ENCODE data around the gene RFNG. TPM values are rescaled to one million over a fixed set of nuclear protein-coding genes. Genes with fewer than 3 reads are reported as not detected.

The RFNG gene
- total and polyA plus RNA-seq, 2 donors (not counting 1 experiment from before 2014, with no cell fraction given) = 30.1 to 44.5 TPM

DNA sequence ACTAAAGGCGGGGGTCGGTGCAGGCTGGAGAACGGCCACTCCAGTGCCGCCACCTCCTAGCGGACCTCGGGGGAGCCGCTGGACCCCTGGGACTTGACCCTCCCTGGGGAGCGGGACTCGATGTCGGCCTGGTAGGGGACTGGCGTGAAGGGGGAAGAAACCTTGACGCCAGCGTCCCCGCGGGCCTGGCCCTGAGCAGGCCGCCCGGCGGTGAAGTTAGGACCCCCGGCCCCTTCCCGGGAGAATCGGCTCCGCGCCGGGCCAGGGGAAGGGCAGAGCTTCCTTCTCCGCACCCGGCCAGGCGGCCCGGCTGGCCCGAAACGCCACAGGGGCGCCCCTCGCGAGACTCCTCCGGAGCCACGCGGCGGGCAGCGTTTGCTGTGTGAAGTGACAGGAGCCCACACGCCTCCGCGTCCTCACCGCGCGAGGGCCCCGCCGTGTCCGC lies 13.6 kb upstream of the RFNG start:
- peak overlapping the region; percentile 85 for H3K4me2 ChIP-seq (replicated peaks; ENCODE audit: low read depth, low read length, poor library complexity, severe bottlenecking)
- H3K79me2 ChIP-seq (ENCODE audit: control insufficient read depth, insufficient read depth, low read length) = peaks cover 12% of the 10 kb centered on the region
- H2AFZ ChIP-seq (ENCODE audit: insufficient read depth, low read depth, low read length, poor library complexity, severe bottlenecking) = peak overlapping the region; percentile 100
- peak overlapping the region; percentile 53 for H3K27ac Mint-ChIP-seq
- ATAC-seq (ENCODE audit: low read depth) = peak; percentile 51
- H3K4me1 ChIP-seq (ENCODE audit: control insufficient read depth in 2 of 2, insufficient read depth in 2 of 2, low read length in 2 of 2) = peaks cover 16 to 26% of the 10 kb centered on the region in 2 donors
- H3K27ac ChIP-seq (ENCODE audit: low read length in 2 of 2) = peak overlapping the region in 1 of 2 donors; percentile 73
- no peaks in the 10 kb centered on the region for H3K9me3 Mint-ChIP-seq (ENCODE audit: insufficient read depth)
- H3K27me3 Mint-ChIP-seq = no peaks in the 10 kb centered on the region
- intact Hi-C loops (cut with micrococcal nuclease) = loop anchor here (1.0 kb wide), 1 partner anchor 33 kb away; the partner anchor contains the start of gene FASN
- H3K36me3 ChIP-seq (replicated peaks in 1 of 2; ENCODE audit: control extremely low read depth in 1 of 2, control insufficient read depth in 1 of 2, extremely low read depth in 1 of 2, insufficient read depth in 2 of 2, low read length in 1 of 2) = peaks cover 0 to 15% of the 10 kb centered on the region in 2 experiments
- no peak for TF ChIP-seq EZH2 (IDR thresholded peaks at IDR 0.05; ENCODE audit: borderline replicate concordance, insufficient read depth, low read depth, low read length, poor library complexity, severe bottlenecking)
- TF ChIP-seq, protein P1, sequence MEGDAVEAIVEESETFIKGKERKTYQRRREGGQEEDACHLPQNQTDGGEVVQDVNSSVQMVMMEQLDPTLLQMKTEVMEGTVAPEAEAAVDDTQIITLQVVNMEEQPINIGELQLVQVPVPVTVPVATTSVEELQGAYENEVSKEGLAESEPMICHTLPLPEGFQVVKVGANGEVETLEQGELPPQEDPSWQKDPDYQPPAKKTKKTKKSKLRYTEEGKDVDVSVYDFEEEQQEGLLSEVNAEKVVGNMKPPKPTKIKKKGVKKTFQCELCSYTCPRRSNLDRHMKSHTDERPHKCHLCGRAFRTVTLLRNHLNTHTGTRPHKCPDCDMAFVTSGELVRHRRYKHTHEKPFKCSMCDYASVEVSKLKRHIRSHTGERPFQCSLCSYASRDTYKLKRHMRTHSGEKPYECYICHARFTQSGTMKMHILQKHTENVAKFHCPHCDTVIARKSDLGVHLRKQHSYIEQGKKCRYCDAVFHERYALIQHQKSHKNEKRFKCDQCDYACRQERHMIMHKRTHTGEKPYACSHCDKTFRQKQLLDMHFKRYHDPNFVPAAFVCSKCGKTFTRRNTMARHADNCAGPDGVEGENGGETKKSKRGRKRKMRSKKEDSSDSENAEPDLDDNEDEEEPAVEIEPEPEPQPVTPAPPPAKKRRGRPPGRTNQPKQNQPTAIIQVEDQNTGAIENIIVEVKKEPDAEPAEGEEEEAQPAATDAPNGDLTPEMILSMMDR (IDR thresholded peaks at IDR 0.05) = no peak
- H3K9me3 ChIP-seq (ENCODE audit: control extremely low read depth in 1 of 3, control insufficient read depth in 2 of 3, insufficient read depth in 1 of 3, low read length in 2 of 3) = no peaks in the 10 kb centered on the region
- CTCF ChIA-PET = interaction anchor here (1.0 to 1.3 kb wide), 3 partner anchors 10 to 41 kb away, joined by 3 to 4 read pairs (median 3); partner anchors contain the start of gene DCXR
- POLR2A ChIA-PET = interaction anchor here (0.6 to 1.4 kb wide), 4 partner anchors 15 to 86 kb away, joined by 3 to 4 read pairs (median 4); partner anchors contain the start of gene DCXR
- H3K9ac ChIP-seq (ENCODE audit: low read length) = peak overlapping the region; percentile 75
- no peaks in the 10 kb centered on the region for H3K27me3 ChIP-seq (replicated peaks in 1 of 4; ENCODE audit: control extremely low read depth in 1 of 4, control insufficient read depth in 3 of 4, insufficient read depth in 4 of 4, low read length in 3 of 4)
- H3K4me3 ChIP-seq (ENCODE audit: control extremely low read depth in 1 of 5, extremely low read depth in 1 of 5, insufficient read depth in 1 of 5, low read depth in 2 of 5, low read length in 4 of 5) = peak overlapping the region; percentile 18 to 76 (median 64)
- no peak for DNase-seq
- peaks cover 15% of the 10 kb centered on the region for H3K4me1 Mint-ChIP-seq
- H3K4me3 Mint-ChIP-seq = peak overlapping the region; percentile 69
- WGBS (ENCODE audit: insufficient coverage) = under 1% methylated on average over 47 of the region's 47 CpGs
- H4K20me1 ChIP-seq (ENCODE audit: control insufficient read depth, insufficient read depth, low read length, poor library complexity, severe bottlenecking) = peaks cover 8% of the 10 kb centered on the region
